OCI-LY7 (cell line): ENCODE results near the gene SUOX.

Experiments
- CTCF ChIP-seq: fragments of 200-600 bp; sonication (generic); conservative IDR thresholded peaks from 2 replicates; pipeline ENCODE4 v1.5.1; 2014; ENCODE audit warnings: mild to moderate bottlenecking, antibody characterized with exemption, low read length, moderate library complexity, mixed read lengths
- EZH2phosphoT487 ChIP-seq: fragments of 200-600 bp; sonication (generic); IDR thresholded peaks from 2 replicates; pipeline ENCODE4 v1.6.1; 2018; ENCODE audit warnings: low read depth, borderline replicate concordance, mild to moderate bottlenecking, mixed run types, antibody characterized with exemption, low read length, moderate library complexity, mixed read lengths

- TF ChIP-seq CTCF, result no peak
- TF ChIP-seq EZH2phosphoT487, result no peak
These were observed 1.7 kb upstream of the SUOX start for GRCh38 chr12:55995366-55995765.
